Fibroblast of skin of abdomen (primary cell): ENCODE data around the gene RAPGEF2.
A peak's percentile ranks its signal among the peaks of the same experiment; 100 is the strongest.
"Not testable (repeated sequence)": the region's sequence is repeated elsewhere in the genome, so short reads cannot be mapped to it uniquely, and the experiment has no call there.

ENCODE experiments used
- DNase-seq: peaks from one replicate; pipeline ENCODE4 v3.0.0-alpha.2; 2013

The RAPGEF2 gene

GRCh38 chr4:159138436-159138835 lies 35.6 kb downstream of the RAPGEF2 start:
- DNase-seq: no peak

DNA sequence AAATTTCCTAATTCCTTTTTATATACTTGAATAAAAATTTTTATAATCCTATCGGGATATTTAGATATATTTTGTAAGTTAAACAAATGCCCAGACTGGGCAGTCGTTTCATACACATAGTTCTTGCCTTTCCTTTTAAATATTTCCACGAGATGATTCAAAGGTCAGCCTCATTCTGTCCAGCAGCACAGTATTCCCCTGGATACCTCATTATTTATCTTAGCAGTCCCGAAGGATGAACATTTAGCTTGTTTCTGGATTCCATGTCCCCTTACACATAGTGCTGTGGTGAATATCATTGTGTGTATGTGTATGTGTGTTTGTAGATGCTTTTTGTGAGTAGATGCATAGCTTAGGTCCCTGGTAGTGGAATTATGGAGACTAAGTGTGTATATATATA lies 38.3 kb downstream of the RAPGEF2 start:
- DNase-seq: peak; percentile 14

DNA sequence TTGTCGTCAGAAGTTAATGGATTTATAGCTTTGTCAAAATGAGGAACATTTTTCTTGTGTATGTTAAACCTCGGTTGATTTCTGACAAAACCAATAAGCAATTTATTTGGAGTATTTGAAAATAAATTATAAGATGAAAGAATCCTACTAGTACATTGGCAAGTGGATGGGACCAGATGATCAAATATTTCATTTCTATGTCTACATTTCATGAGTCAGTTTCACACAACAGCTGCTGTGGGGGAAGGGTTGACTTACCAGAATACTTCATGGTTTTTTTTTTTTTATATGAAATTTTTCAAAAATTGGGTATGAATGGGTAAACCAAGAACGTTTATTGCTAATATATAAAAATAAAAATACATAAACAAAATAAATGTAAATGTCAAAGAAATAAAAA lies 39.4 kb downstream of the RAPGEF2 start:
- DNase-seq: peak; percentile 64

DNA sequence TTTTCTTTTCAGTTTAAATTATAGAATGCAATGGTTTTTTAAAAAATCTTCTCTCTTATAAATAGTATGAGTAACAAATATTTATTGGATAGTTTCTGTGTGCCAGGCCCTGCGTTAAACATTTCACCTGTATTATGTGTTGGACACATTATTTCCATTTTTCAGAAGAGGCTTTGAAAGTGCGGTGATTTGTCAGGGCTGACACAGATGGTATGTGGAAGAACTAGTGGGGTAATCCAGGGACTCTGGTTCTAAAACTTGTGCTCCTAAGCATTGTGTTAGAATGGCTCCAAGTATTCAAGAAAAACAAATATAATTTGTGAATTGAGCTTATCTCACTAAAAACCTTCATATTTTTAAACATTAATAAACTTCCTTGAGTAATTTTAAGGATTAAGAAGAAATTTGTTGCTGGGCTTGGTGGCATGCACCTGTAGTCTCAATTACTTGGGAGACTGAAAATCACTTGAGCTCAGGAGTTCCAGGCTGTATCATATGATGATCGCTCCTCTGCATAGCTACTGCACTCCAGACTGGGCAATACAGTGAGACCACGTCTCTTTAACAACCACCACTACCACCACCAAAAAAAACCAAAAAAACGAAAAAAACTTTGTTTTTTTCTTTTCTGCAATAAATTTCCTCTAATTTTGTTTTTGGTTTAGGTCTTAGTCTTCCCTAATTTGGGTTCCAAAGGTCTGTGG lies 40.0 kb downstream of the RAPGEF2 start:
- DNase-seq: no peak

DNA sequence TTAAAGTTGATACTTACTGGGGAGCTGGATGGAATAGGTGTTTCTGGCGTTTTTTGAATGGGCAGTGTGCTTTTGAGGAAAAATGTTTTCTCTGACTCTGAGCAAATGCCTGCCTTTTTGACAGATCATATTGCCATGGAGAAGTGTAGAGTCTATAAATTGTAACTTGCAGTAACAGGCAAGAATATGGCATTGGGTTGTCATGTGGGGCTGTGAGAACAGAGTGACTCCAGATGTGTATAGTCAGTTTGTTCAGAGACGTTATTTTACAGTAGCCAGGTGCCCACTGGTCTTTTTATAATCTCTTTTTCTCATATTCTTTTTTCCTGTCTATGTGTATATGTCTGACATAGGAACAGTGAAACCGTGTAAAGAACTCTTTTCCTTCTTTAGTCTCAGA lies 40.8 kb downstream of the RAPGEF2 start:
- no peak for DNase-seq

- no peak for DNase-seq
These were observed 41.3 kb downstream of the RAPGEF2 start for GRCh38 chr4:159144112-159144694.

GRCh38 chr4:159145318-159145991 lies 42.6 kb downstream of the RAPGEF2 start:
- DNase-seq: no peak

DNA sequence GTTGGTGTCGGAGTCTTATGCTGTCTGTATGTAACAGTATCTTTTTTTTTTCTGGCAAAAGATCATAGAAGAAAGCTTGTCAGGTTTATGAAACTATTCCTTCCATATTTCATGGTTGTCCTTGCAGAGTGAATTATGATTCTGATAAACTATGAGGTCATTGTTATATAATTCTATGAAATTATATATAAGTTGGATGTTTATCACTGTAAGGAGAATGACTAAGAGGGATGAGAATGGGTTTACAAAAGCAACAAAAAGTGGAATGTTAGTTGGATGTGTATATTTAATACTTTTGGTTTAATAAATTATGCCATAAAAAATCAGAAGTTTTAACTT lies 43.1 kb downstream of the RAPGEF2 start:
- peak; percentile 4 for DNase-seq

DNA sequence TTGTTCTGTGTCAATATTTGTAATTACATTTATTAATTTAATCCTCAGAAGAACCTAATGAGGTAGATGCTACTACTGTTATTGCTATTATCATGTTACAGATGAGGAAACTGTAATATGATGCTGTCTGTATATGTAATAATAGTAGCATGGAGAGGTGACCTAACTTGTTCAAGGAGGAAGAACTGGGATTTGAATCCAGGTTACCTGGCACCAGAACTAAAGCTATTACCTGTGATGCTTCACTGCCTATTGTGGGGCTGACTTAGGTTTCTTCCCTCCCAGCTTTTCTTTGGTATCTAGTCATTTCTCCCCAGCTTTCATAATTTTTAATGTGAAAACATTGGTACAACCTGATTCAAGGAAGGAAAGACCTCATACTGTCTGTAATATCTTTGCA lies 43.6 kb downstream of the RAPGEF2 start:
- no peak for DNase-seq

- DNase-seq: no peak
These were observed 45.6 kb downstream of the RAPGEF2 start for GRCh38 chr4:159148441-159148840.

GRCh38 chr4:159149666-159150065 lies 46.8 kb downstream of the RAPGEF2 start:
- no peak for DNase-seq

DNA sequence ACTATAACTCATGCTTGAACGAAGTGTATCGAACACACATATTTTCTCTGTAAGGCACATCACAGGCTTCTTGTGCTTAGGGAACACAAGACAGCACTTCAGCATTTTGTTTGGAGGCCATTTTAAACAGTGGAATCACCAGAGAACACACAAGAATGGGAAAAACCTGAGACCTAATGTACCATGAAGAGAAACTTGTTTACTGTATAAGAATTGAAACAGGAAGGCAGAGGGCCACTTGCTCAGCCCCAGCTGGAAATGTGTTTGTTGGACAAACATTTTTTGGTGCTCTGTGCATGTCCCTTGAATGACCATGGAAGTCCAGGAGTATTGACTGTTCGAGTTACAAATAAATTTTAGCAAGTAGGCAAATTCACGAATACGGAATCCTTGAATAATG lies 47.5 kb downstream of the RAPGEF2 start:
- DNase-seq: no peak

DNA sequence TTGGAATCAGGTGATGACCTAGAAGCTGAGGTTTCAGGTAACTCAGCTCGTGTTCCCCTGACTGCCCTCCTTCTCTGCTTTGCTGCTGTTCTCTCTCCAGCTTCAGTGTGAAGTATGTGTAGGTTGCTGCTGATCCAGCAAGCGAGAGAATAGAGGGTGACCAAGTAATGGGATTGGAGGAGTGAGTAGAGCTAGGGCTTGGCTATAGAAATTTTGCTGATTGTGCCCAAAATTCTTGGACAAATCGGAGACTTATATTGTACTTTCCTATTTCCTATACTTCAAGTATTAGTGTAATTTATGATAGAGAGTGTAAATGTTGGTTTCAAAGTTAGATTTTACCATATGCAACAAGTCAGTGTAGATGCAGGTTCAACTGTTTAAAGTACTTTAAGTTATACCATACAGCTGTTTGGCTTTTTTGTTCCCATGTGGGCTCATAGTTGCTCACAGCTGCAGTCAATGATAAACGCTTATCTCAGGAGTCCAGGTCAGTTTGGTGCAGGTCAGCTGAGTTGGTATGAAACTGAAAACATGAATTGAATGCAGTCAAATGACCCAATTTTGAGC lies 48.0 kb downstream of the RAPGEF2 start:
- DNase-seq: no peak

DNA sequence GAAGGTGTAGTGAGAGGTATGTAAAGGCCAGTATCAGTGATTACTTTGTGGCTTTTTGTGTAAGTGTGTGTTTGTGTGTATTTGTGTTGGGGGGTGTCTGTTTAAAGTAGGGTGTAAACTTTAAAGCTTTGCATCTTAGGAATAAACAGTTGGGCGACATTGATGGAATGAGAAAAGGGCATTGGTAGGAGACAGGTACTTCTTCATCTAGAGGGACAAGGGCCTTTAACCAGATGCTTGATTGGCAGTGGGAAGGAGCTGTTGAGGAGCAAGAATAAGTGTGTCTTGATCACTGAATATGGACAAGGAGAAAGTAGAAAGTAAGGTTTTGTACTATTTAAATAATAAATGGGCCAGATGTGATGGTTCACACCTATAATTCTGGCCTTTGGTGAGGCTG lies 48.8 kb downstream of the RAPGEF2 start:
- no peak for DNase-seq

GRCh38 chr4:159152181-159152580 lies 49.3 kb downstream of the RAPGEF2 start:
- DNase-seq: no peak

- DNase-seq: no peak
These were observed 50.8 kb downstream of the RAPGEF2 start for GRCh38 chr4:159153669-159154068.

GRCh38 chr4:159155119-159155518 lies 52.2 kb downstream of the RAPGEF2 start:
- DNase-seq: no peak

GRCh38 chr4:159158083-159158617 lies 55.3 kb downstream of the RAPGEF2 start:
- no peak for DNase-seq

DNA sequence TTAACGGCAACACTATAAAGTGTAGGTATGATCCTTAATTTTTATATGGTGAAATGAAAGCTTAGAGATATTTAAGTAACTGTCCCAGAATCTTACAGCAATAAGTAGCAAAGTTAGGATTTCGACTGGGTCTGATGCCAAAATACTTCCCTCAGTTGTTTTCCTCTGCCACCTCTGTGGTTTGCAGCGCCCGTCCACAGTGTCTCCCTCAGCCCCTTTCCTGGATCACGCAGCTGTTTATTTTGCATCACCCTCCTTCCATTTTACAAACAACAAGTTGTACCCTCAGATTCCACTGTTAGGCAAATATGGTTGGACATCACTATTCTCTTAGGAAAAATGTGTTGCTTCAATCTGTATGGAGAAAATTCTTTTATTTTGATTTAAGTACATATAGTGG lies 56.1 kb downstream of the RAPGEF2 start:
- DNase-seq: no peak

GRCh38 chr4:159159611-159160010 lies 56.7 kb downstream of the RAPGEF2 start:
- DNase-seq: no peak

GRCh38 chr4:159160242-159160641 lies 57.4 kb downstream of the RAPGEF2 start:
- peak; percentile 10 for DNase-seq

DNA sequence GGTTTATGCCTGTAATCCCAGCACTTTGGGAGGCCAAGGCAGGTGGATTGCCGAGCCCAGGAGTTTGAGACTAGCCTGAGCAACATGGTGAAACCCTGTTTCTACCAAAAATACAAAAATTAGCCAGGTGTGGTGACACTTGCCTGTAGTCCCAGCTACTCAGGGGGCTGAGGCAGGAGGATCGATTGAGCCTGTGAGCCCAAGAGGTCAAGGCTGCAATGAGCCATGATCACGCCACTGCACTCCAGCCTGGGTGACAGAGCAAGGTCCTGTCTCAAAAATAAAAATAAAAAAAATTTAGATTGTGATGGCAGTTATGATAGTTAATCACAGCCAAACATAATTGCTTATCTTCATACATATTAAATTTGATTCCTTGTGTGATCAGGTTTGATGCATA lies 58.6 kb downstream of the RAPGEF2 start:
- DNase-seq: not testable (repeated sequence)

DNA sequence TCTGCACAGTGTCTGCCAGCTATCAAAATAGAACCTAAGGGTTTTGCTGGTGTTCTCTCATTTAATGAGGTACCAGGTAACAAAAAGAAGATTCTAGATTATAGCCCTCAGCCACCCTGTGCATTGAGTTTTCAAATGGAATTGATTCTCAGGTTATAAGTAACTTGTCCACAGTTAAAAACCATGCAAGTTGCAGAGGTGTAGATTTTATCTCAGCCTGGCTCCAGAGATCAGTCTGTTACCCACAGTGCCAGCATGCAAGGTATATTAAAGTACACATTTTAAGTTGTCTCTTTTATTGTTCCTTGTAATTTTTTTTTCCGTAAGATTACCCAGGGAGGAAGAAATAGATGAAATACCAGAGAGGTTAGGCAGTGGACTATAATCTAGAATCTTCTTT lies 59.7 kb downstream of the RAPGEF2 start:
- DNase-seq: no peak

GRCh38 chr4:159163521-159163920 lies 60.6 kb downstream of the RAPGEF2 start:
- DNase-seq: no peak
